Activated T-helper 2 cell treated with anti-CD3 and anti-CD28 coated beads, Interferon-gamma antibody, Interleukin-2, Interleukin-4, amounts not matched to agents 10 μg/mL and 5 μg/mL and 100 μg/mL, durations not matched to agents 14 hours and 24 hours and 36 hours (primary cell): ENCODE results near the gene TEX11. TPM values are rescaled to one million over a fixed set of nuclear protein-coding genes. Genes with fewer than 3 reads are reported as not detected.
"Not testable (repeated sequence)": the region's sequence is repeated elsewhere in the genome, so short reads cannot be mapped to it uniquely, and the experiment has no call there.

Experiments
- DNase-seq: peaks from one replicate; pipeline ENCODE4 v3.0.0; 2021; ENCODE audit warnings: low spot score
- H3K27ac Mint-ChIP-seq: one replicate; pipeline ENCODE4 v1.8.0; 2021; ENCODE audit warnings: mixed read lengths
- H3K27me3 Mint-ChIP-seq: one replicate; pipeline ENCODE4 v1.8.0; 2021; ENCODE audit warnings: low read depth, mixed read lengths
- H3K36me3 Mint-ChIP-seq: one replicate; pipeline ENCODE4 v1.8.0; 2021; ENCODE audit warnings: low read depth, mixed read lengths
- H3K4me1 Mint-ChIP-seq: one replicate; pipeline ENCODE4 v1.8.0; 2021; ENCODE audit warnings: low read depth, mixed read lengths
- H3K4me3 Mint-ChIP-seq: one replicate; pipeline ENCODE4 v1.8.0; 2021; ENCODE audit warnings: low read depth, mild to moderate bottlenecking, moderate library complexity, mixed read lengths
- H3K9me3 Mint-ChIP-seq: one replicate; pipeline ENCODE4 v1.8.0; 2021; ENCODE audit warnings: mixed read lengths
- intact Hi-C: fragments of 100-400 bp; cut with micrococcal nuclease; formaldehyde crosslinking; loops from one replicate; pipeline ENCODE4 v1.15.1; 2023
- total RNA-seq: library from RNA; stranded (reverse); gene quantifications from 2 replicates; pipeline ENCODE4 v1.2.3, GENCODE V29; 2022

TEX11 gene
- total RNA-seq, 1 donor from 2014 or later: not detected

DNA sequence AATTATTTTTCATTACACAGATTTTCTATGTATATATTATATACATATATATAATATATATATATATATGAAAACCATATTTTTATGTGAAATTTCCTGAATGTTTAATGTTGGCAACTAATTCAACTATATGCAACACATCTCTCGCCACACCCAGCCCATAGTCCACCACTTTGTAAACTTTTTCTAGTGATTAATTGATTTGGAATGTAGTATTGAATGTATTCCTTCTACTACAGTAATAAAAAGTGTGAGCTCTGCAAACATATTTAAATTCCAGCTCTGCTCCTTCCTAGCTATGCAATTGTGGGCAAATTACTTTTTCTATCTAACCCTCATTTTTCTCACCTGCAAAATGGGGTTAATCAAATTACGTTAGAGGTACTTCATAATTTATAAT, 187.8 kb downstream of the TEX11 start:
- intact Hi-C loops: no loop called here
- Mint-ChIP-seq H3K27ac (no peak overlapping the region), H3K4me3 (no peak overlapping the region), H3K4me1 (no peaks in the 10 kb centered on the region), H3K9me3 (no peaks in the 10 kb centered on the region), H3K27me3 (peaks cover 4% of the 10 kb centered on the region), H3K36me3 (no peaks in the 10 kb centered on the region)
- no peak for DNase-seq

GRCh38 chrX:70711336-70711735, 197.2 kb downstream of the TEX11 start:
- intact Hi-C loops, H3K9me3 Mint-ChIP-seq, H3K4me1 Mint-ChIP-seq, H3K27me3 Mint-ChIP-seq, H3K36me3 Mint-ChIP-seq, H3K27ac Mint-ChIP-seq, H3K4me3 Mint-ChIP-seq, DNase-seq: not testable (repeated sequence)

DNA sequence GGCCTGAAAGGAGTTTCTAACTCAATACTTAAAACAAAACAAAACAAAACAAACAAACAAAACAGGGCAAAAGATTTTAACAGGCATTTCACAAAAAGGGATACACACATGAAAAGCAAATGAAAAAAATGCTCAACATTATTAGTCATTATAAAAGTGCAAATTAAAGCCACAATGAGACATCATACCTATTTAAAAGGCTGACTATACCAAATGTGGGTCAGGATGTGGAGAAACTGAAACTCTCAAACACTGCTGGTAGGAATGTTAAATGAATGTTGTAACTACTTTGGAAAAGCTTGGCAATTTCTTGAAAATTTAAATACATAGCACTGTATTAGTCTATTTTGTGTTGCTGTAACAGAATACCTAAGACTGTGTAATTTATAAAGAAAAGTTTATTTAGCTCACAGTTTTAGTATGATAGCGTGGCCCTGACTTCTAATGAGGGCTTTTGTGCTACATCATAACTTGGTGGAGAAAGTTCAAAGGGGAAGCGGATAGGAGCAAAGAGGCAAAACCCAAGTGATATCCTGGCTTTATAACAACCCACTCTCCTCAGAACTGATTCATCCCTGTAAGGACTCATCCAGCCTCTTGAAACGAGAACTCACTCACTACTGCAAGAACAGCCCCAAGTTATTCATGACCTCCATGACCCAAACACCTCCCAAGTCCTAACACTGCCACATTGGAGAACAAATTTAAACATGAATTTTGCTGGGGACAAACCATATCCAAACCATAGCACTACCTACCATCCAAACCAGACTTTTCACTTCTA, 214.0 kb downstream of the TEX11 start:
- intact Hi-C loops: no loop called here
- Mint-ChIP-seq H3K9me3 (no peaks in the 10 kb centered on the region), H3K4me3 (no peak overlapping the region), H3K27me3 (no peaks in the 10 kb centered on the region), H3K36me3 (no peaks in the 10 kb centered on the region), H3K4me1 (peaks cover 3% of the 10 kb centered on the region), H3K27ac (no peak overlapping the region)
- DNase-seq: no peak

DNA sequence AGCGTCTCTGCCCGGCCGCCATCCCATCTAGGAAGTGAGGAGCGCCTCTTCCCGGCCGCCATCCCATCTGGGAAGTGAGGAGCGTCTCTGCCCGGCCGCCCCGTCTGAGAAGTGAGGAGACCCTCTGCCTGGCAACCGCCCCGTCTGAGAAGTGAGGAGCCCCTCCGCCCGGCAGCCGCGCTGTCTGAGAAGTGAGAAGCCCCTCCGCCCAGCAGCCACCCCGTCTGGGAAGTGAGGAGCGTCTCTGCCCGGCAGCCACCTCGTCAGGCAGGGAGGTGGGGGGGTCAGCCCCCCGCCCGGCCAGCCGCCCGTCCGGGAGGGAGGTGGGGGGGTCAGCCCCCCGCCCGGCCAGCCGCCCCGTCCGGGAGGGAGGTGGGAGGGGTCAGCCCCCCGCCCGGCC, 229.1 kb downstream of the TEX11 start:
- H3K4me1 Mint-ChIP-seq, H3K9me3 Mint-ChIP-seq, DNase-seq, H3K36me3 Mint-ChIP-seq, H3K27me3 Mint-ChIP-seq, H3K27ac Mint-ChIP-seq, H3K4me3 Mint-ChIP-seq: not testable (repeated sequence)
- intact Hi-C loops: loop anchor here (10.0 kb wide), 1 partner anchor 75 kb away; no protein-coding TSS in a partner anchor

GRCh38 chrX:70675284-70675683, 233.2 kb downstream of the TEX11 start:
- no peaks in the 10 kb centered on the region for H3K27me3 Mint-ChIP-seq
- H3K27ac Mint-ChIP-seq: peak overlapping the region; percentile 88
- DNase-seq: no peak
- peaks cover 17% of the 10 kb centered on the region for H3K9me3 Mint-ChIP-seq
- H3K36me3 Mint-ChIP-seq: peaks cover 10% of the 10 kb centered on the region
- intact Hi-C loops: loop anchor here (10.0 kb wide), 1 partner anchor 80 kb away; no protein-coding TSS in a partner anchor
- H3K4me3 Mint-ChIP-seq: no peak overlapping the region
- peaks cover 16% of the 10 kb centered on the region for H3K4me1 Mint-ChIP-seq

GRCh38 chrX:70672326-70672725, 236.2 kb downstream of the TEX11 start:
- Mint-ChIP-seq H3K36me3 (peaks cover 10% of the 10 kb centered on the region), H3K27me3 (no peaks in the 10 kb centered on the region), H3K4me3 (no peak overlapping the region), H3K27ac (peak overlapping the region; percentile 86), H3K4me1 (peaks cover 23% of the 10 kb centered on the region), H3K9me3 (peaks cover 17% of the 10 kb centered on the region)
- DNase-seq: no peak
- intact Hi-C loops: loop anchor here (1.0 to 10.0 kb wide), 2 partner anchors 82 to 217 kb away; no protein-coding TSS in a partner anchor

- Mint-ChIP-seq H3K27ac (no peak overlapping the region), H3K36me3 (peaks cover 3% of the 10 kb centered on the region), H3K4me1 (peaks cover 17% of the 10 kb centered on the region), H3K9me3 (peaks cover 9% of the 10 kb centered on the region), H3K27me3 (no peaks in the 10 kb centered on the region), H3K4me3 (no peak overlapping the region)
- no peak for DNase-seq
- intact Hi-C loops: no loop called here
Measured at GRCh38 chrX:70669120-70669519, 239.4 kb downstream of the TEX11 start.

DNA sequence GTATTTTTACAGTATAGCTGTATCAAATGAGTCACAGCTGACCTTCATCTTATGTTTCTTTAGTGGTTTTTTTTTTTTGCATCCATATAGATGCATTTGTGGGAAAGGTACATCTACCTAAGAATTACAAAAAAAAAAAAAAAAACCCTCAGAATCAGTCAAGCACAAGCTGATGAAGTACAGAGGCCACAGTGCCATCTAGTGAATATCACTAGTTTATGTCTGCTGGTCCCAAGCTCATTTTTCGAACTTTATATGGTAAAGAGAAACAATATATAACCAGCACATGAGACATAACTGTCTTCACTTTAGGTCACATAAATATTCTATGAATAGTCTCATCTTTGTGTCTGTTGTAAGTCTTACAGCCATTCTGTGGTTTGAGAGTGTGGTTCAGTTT, 243.8 kb downstream of the TEX11 start:
- H3K27ac Mint-ChIP-seq: no peak overlapping the region
- intact Hi-C loops: loop anchor here (1.0 kb wide), 1 partner anchor 210 kb away; no protein-coding TSS in a partner anchor
- H3K4me1 Mint-ChIP-seq: peaks cover 2% of the 10 kb centered on the region
- DNase-seq: no peak
- H3K4me3 Mint-ChIP-seq: no peak overlapping the region
- no peaks in the 10 kb centered on the region for H3K9me3 Mint-ChIP-seq
- H3K36me3 Mint-ChIP-seq: no peaks in the 10 kb centered on the region
- H3K27me3 Mint-ChIP-seq: peaks cover 4% of the 10 kb centered on the region

GRCh38 chrX:70661124-70661523, 247.4 kb downstream of the TEX11 start:
- H3K4me1 Mint-ChIP-seq, H3K27ac Mint-ChIP-seq, H3K27me3 Mint-ChIP-seq, H3K36me3 Mint-ChIP-seq, H3K9me3 Mint-ChIP-seq, intact Hi-C loops, DNase-seq, H3K4me3 Mint-ChIP-seq: not testable (repeated sequence)

- intact Hi-C loops: loop anchor here (2.0 to 10.0 kb wide), 2 partner anchors 63 to 149 kb away; no protein-coding TSS in a partner anchor
- H3K9me3 Mint-ChIP-seq, H3K4me3 Mint-ChIP-seq, H3K4me1 Mint-ChIP-seq, DNase-seq, H3K27ac Mint-ChIP-seq, H3K27me3 Mint-ChIP-seq, H3K36me3 Mint-ChIP-seq: not testable (repeated sequence)
Measured at GRCh38 chrX:70657546-70657945, 251.0 kb downstream of the TEX11 start.

- H3K9me3 Mint-ChIP-seq: no peaks in the 10 kb centered on the region
Measured at GRCh38 chrX:70656304-70656703, 252.2 kb downstream of the TEX11 start.

GRCh38 chrX:70647910-70648309, 260.6 kb downstream of the TEX11 start:
- H3K4me1 Mint-ChIP-seq, DNase-seq, H3K9me3 Mint-ChIP-seq, H3K27me3 Mint-ChIP-seq, H3K4me3 Mint-ChIP-seq, intact Hi-C loops, H3K36me3 Mint-ChIP-seq, H3K27ac Mint-ChIP-seq: not testable (repeated sequence)

More at GRCh38 chrX:70656304-70656703, 252.2 kb downstream of the TEX11 start:
- DNase-seq: no peak
- Mint-ChIP-seq H3K4me1 (peaks cover 7% of the 10 kb centered on the region), H3K36me3 (no peaks in the 10 kb centered on the region), H3K4me3 (peak overlapping the region; percentile 9), H3K27me3 (no peaks in the 10 kb centered on the region), H3K27ac (peak overlapping the region; percentile 36)
- intact Hi-C loops: loop anchor here (2.0 to 10.0 kb wide), 2 partner anchors 62 to 148 kb away; no protein-coding TSS in a partner anchor

- no peaks in the 10 kb centered on the region for H3K4me1 Mint-ChIP-seq
- intact Hi-C loops: no loop called here
- DNase-seq: no peak
- no peaks in the 10 kb centered on the region for H3K27me3 Mint-ChIP-seq
- H3K4me3 Mint-ChIP-seq: no peak overlapping the region
- peaks cover 4% of the 10 kb centered on the region for H3K9me3 Mint-ChIP-seq
- H3K36me3 Mint-ChIP-seq: no peaks in the 10 kb centered on the region
- no peak overlapping the region for H3K27ac Mint-ChIP-seq
Measured at GRCh38 chrX:70636218-70636617, 272.3 kb downstream of the TEX11 start.
